Vagina (tissue), 2 donors: ENCODE data around the gene PPP1R14B. TPM values are rescaled to one million over a fixed set of nuclear protein-coding genes. Genes with fewer than 3 reads are reported as not detected.

Source experiments
- DNase-seq, 2 donors: peaks; one replicate each; pipeline ENCODE4 v3.0.0-alpha.2; 2017; ENCODE audit errors: extremely low spot score in 2 of 2
- H3K27ac ChIP-seq: fragments of 200-600 bp; sonication (generic); one replicate; pipeline ENCODE4 v1.5.1; 2019
- H3K27me3 ChIP-seq: fragments of 200-600 bp; sonication (generic); one replicate; pipeline ENCODE4 v1.5.1; 2019
- H3K36me3 ChIP-seq, 2 donors: fragments of 200-600 bp; sonication (generic); one replicate each; pipeline ENCODE4 v1.5.1; 2017 to 2019
- H3K4me1 ChIP-seq: fragments of 200-600 bp; sonication (generic); one replicate; pipeline ENCODE4 v1.5.1; 2019
- H3K4me3 ChIP-seq, 2 donors: fragments of 200-600 bp; sonication (generic); 1 replicate in 1 of 2; 2 replicates in 1 of 2; pipeline ENCODE4 v1.5.1; 2016 to 2019
- H3K9me3 ChIP-seq: fragments of 200-600 bp; sonication (generic); one replicate; pipeline ENCODE4 v1.5.1; 2019
- CTCF ChIP-seq, 3 experiments: fragments of 450-650 bp in 2 of 3; fragments of 200-600 bp in 1 of 3; sonication (generic) in 1 of 3; IDR thresholded peaks; one replicate each; pipeline ENCODE4 v1.5.1; 2017 to 2019; ENCODE audit warnings: antibody characterized with exemption in 3 of 3, mild to moderate bottlenecking in 2 of 3, moderate library complexity in 2 of 3
- POLR2A ChIP-seq, 2 donors: fragments of 450-650 bp; IDR thresholded peaks; one replicate each; pipeline ENCODE4 v1.6.1; 2017; ENCODE audit warnings: antibody characterized with exemption in 2 of 2, mild to moderate bottlenecking in 2 of 2, moderate library complexity in 2 of 2
- POLR2AphosphoS5 ChIP-seq, 2 donors: sonication (generic); formaldehyde crosslinking; IDR thresholded peaks; one replicate each; pipeline ENCODE4 v1.9.0; 2017; ENCODE audit warnings: antibody characterized with exemption in 2 of 2, mild to moderate bottlenecking in 2 of 2, low read depth in 1 of 2; ENCODE audit not compliant: insufficient read depth in 1 of 2
- intact Hi-C: fragments of 100-400 bp; cut with DNase I; formaldehyde crosslinking; loops from one replicate; pipeline ENCODE4 v1.15.1; 2023
- total RNA-seq: library from RNA; depleted of rRNA; stranded (reverse); fragments of >200 nt; gene quantifications from one replicate; pipeline ENCODE4 v1.2.3, GENCODE V29; 2016

Gene PPP1R14B
- total RNA-seq, 1 donor from 2014 or later: 85.2 TPM

- Histone ChIP-seq H3K4me3 (no peak overlapping the region), H3K27me3 (no peaks in the 10 kb centered on the region), H3K27ac (no peak overlapping the region), H3K4me1 (peaks cover 35% of the 10 kb centered on the region), H3K36me3 (no peaks in the 10 kb centered on the region), H3K9me3 (no peaks in the 10 kb centered on the region)
- no peak for TF ChIP-seq CTCF (IDR thresholded peaks at IDR 0.05)
- no peak for TF ChIP-seq POLR2A (IDR thresholded peaks at IDR 0.05)
- no peak for TF ChIP-seq POLR2AphosphoS5 (IDR thresholded peaks at IDR 0.05; ENCODE audit: insufficient read depth in 1 of 2, low read depth in 1 of 2)
- intact Hi-C loops: no loop called here
- no peak for DNase-seq
These were observed 24.1 kb downstream of the PPP1R14B start for GRCh38 chr11:64222651-64223000.

- no peaks in the 10 kb centered on the region for H3K36me3 ChIP-seq
- intact Hi-C loops: no loop called here
- no peak overlapping the region for H3K4me3 ChIP-seq
- TF ChIP-seq CTCF (IDR thresholded peaks at IDR 0.05): no peak
- TF ChIP-seq POLR2AphosphoS5 (IDR thresholded peaks at IDR 0.05; ENCODE audit: insufficient read depth in 1 of 2, low read depth in 1 of 2): no peak
- TF ChIP-seq POLR2A (IDR thresholded peaks at IDR 0.05): no peak
- H3K9me3 ChIP-seq: no peaks in the 10 kb centered on the region
- peaks cover 22% of the 10 kb centered on the region for H3K4me1 ChIP-seq
- no peak overlapping the region for H3K27ac ChIP-seq
- no peak for DNase-seq
- no peaks in the 10 kb centered on the region for H3K27me3 ChIP-seq
These were observed 25.9 kb downstream of the PPP1R14B start for GRCh38 chr11:64220798-64221197.

GRCh38 chr11:64220271-64220670, 26.5 kb downstream of the PPP1R14B start:
- H3K27me3 ChIP-seq: no peaks in the 10 kb centered on the region
- DNase-seq: no peak
- peaks cover 17% of the 10 kb centered on the region for H3K4me1 ChIP-seq
- H3K9me3 ChIP-seq: no peaks in the 10 kb centered on the region
- no peak overlapping the region for H3K27ac ChIP-seq
- H3K4me3 ChIP-seq: no peak overlapping the region
- no peak for TF ChIP-seq CTCF (IDR thresholded peaks at IDR 0.05)
- TF ChIP-seq POLR2AphosphoS5 (IDR thresholded peaks at IDR 0.05; ENCODE audit: insufficient read depth in 1 of 2, low read depth in 1 of 2): no peak
- TF ChIP-seq POLR2A (IDR thresholded peaks at IDR 0.05): no peak
- intact Hi-C loops: no loop called here
- H3K36me3 ChIP-seq: no peaks in the 10 kb centered on the region

GRCh38 chr11:64219755-64220154, 27.0 kb downstream of the PPP1R14B start:
- Histone ChIP-seq H3K4me1 (peaks cover 12% of the 10 kb centered on the region), H3K36me3 (no peaks in the 10 kb centered on the region), H3K27me3 (no peaks in the 10 kb centered on the region), H3K4me3 (no peak overlapping the region), H3K27ac (no peak overlapping the region), H3K9me3 (no peaks in the 10 kb centered on the region)
- no peak for DNase-seq
- TF ChIP-seq POLR2A (IDR thresholded peaks at IDR 0.05): no peak
- TF ChIP-seq POLR2AphosphoS5 (IDR thresholded peaks at IDR 0.05; ENCODE audit: insufficient read depth in 1 of 2, low read depth in 1 of 2): no peak
- TF ChIP-seq CTCF (IDR thresholded peaks at IDR 0.05): no peak
- intact Hi-C loops: no loop called here

GRCh38 chr11:64219354-64219684, 27.4 kb downstream of the PPP1R14B start:
- TF ChIP-seq POLR2AphosphoS5 (IDR thresholded peaks at IDR 0.05; ENCODE audit: insufficient read depth in 1 of 2, low read depth in 1 of 2) (no peak), CTCF (IDR thresholded peaks at IDR 0.05) (no peak), POLR2A (IDR thresholded peaks at IDR 0.05) (no peak)
- Histone ChIP-seq H3K36me3 (no peaks in the 10 kb centered on the region), H3K27ac (no peak overlapping the region), H3K9me3 (no peaks in the 10 kb centered on the region), H3K4me3 (no peak overlapping the region), H3K4me1 (peaks cover 10% of the 10 kb centered on the region), H3K27me3 (no peaks in the 10 kb centered on the region)
- DNase-seq: no peak
- intact Hi-C loops: no loop called here
